Activated naive CD8-positive, alpha-beta T cell treated with anti-CD3 and anti-CD28 coated beads for 36 hours (primary cell): ENCODE results near the gene LARGE1. TPM values are rescaled to one million over a fixed set of nuclear protein-coding genes. Genes with fewer than 3 reads are reported as not detected.

Experiments used
- DNase-seq: peaks from one replicate; pipeline ENCODE4 v3.0.0; 2021
- H3K27ac Mint-ChIP-seq: one replicate; pipeline ENCODE4 v1.8.0; 2022; ENCODE audit warnings: mild to moderate bottlenecking, moderate library complexity, mixed read lengths
- H3K27me3 Mint-ChIP-seq: one replicate; pipeline ENCODE4 v1.8.0; 2022; ENCODE audit warnings: mild to moderate bottlenecking, mixed read lengths
- H3K36me3 Mint-ChIP-seq: one replicate; pipeline ENCODE4 v1.8.0; 2021; ENCODE audit warnings: mild to moderate bottlenecking, mixed read lengths
- H3K4me1 Mint-ChIP-seq: one replicate; pipeline ENCODE4 v1.8.0; 2021; ENCODE audit warnings: mixed read lengths
- H3K4me3 Mint-ChIP-seq: one replicate; pipeline ENCODE4 v1.8.0; 2022; ENCODE audit warnings: mild to moderate bottlenecking, moderate library complexity, mixed read lengths
- H3K9me3 Mint-ChIP-seq: one replicate; pipeline ENCODE4 v1.8.0; 2022; ENCODE audit warnings: mixed read lengths
- total RNA-seq, 2 experiments: library from RNA; stranded (reverse); gene quantifications; one replicate each; pipeline ENCODE4 v1.2.3, GENCODE V29; 2021

LARGE1 gene
- total RNA-seq, 2 experiments from 2014 or later, result 0.28 to 0.93 TPM

DNA sequence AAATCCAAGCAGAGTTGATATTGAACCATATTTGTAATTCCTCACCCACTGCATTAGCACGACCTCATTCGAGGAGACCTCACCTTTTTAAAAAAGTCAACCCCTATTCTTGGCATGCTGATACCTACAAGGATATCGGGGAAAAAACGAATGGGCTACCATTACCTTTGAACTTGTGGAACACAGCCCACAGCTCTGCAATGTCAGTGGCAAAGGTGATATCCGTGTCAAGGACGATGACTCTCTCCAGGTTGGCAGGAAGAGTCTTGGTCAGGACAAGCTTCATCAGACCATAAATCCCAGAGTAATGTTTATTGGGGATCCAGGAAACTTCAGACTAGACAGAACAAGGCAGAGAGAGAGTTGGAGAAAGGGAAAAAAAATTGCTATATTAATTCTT lies 355.6 kb downstream of the LARGE1 start:
- no peak for DNase-seq
- Mint-ChIP-seq H3K27me3 (peaks cover 5% of the 10 kb centered on the region), H3K27ac (no peak overlapping the region)

DNA sequence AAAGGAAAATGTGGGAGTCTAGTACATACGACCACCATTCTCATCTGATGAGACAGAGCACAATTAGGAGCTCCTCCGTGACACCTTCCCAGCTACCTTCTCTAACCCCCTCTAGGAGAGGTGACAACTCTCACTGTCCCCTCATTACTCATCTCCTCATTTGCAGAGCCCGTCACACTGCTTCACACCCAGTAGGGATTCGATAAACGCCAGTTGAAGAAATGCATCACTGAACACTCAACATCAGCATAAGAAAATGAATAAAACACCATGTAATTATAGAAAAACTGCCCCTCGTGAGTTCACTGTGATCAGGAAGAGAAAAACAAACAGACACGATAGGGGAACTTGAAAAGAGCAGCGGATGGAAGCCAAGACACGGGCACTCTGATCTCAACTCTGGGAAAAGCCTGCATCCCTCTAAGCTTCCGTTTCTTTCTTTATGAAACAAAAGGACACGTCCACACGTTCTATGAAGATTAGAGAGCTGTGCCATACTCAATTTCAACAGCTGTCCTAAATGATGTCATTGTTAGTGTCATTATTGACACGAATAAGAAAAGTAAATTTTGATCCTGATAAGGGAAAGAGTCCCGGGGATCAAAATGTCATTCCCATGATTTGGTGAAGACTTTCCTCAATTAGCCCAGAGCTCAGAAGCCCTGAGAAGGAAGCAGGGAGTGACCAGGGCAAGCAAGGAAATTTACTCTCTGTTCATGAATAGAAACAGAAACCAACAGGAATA lies 356.9 kb downstream of the LARGE1 start:
- peaks cover 7% of the 10 kb centered on the region for H3K4me1 Mint-ChIP-seq

More for the DNA sequence above, 355.6 kb downstream of the LARGE1 start:
- Mint-ChIP-seq H3K9me3 (peaks cover 1% of the 10 kb centered on the region), H3K4me1 (peaks cover 8% of the 10 kb centered on the region), H3K36me3 (no peaks in the 10 kb centered on the region), H3K4me3 (no peak overlapping the region)

DNA sequence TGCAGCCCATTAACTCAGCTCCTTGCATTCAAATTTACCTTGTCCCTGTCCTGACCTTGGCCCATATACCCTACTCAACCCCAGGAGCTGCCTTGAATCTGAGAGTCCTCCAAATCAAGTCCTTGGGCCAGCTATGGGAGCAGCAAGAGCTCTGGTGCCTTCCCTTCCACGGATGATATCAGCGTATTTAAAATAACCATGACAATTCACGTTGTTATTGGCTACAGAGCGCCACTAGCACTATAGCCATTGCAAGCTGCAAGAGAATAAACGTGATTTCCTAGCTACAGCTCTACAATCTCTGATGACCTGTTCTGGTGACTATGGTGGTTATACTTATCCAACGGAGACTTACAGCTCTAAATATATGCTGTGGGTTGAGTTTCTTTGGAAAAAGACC lies 357.8 kb downstream of the LARGE1 start:
- H3K4me1 Mint-ChIP-seq, result no peaks in the 10 kb centered on the region

More for the DNA sequence above, 356.9 kb downstream of the LARGE1 start:
- DNase-seq, result no peak
- H3K27ac Mint-ChIP-seq, result no peak overlapping the region
- no peaks in the 10 kb centered on the region for H3K27me3 Mint-ChIP-seq
- H3K9me3 Mint-ChIP-seq, result peaks cover 1% of the 10 kb centered on the region
- no peak overlapping the region for H3K4me3 Mint-ChIP-seq
- no peaks in the 10 kb centered on the region for H3K36me3 Mint-ChIP-seq

DNA sequence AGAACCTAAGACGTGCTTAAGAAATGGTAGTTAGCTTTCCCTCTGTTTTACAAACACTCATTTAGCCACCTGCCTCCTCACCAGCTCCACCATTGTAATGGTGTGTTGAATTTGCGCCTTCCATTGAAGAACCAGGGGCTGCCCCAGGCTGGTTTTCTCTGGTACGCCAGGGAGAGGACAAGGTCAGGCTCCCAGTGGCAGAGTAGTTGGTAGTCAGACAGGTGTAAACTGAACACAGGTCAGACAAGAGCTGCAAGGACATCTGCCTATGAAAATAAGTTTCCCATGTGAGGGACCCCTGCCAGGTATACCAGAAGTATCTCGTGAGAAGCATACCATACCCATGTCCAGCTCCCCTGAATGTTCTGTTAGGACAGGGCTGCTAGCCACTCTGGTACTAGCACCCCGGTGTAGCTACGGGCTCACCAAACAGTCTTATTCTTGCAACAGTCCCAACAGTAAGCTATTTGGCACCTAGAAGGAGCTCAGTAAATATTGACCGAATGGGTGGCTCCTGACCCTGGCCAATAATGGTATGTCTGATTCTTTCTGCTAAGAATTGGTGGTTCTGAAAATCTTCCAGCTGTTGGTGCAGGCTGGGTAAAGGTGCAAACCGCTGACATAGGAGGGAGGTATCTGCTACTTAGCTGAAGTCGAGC lies 359.0 kb downstream of the LARGE1 start:
- H3K27ac Mint-ChIP-seq, result no peak overlapping the region
- no peak for DNase-seq
- no peak overlapping the region for H3K4me3 Mint-ChIP-seq
- H3K4me1 Mint-ChIP-seq, result no peaks in the 10 kb centered on the region
- no peaks in the 10 kb centered on the region for H3K36me3 Mint-ChIP-seq
- peaks cover 3% of the 10 kb centered on the region for H3K9me3 Mint-ChIP-seq
- no peaks in the 10 kb centered on the region for H3K27me3 Mint-ChIP-seq

More for the DNA sequence above, 357.8 kb downstream of the LARGE1 start:
- H3K27ac Mint-ChIP-seq, result no peak overlapping the region
- H3K9me3 Mint-ChIP-seq, result peaks cover 1% of the 10 kb centered on the region
- no peak for DNase-seq
- no peaks in the 10 kb centered on the region for H3K36me3 Mint-ChIP-seq
- H3K4me3 Mint-ChIP-seq, result no peak overlapping the region
- no peaks in the 10 kb centered on the region for H3K27me3 Mint-ChIP-seq

DNA sequence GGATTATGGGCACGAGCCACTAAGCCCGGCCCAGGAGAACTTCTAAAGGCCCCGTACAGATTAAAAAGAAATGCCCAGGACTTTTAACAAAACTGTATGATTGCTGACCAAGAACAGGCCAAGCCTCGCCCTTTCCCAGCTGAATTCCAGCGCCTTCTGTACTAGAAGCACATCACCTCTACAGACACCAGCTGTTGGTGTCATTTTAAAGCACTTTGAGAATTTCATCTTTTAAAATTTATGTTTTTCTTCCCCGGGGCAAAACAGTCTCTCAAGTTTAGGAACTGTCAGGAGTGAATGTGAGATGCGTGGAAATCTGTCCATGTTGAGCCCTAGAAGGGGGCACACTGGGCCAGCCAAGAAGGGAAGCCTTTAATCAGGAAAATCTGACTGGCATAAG lies 362.4 kb downstream of the LARGE1 start:
- Mint-ChIP-seq H3K36me3 (no peaks in the 10 kb centered on the region), H3K9me3 (peaks cover 3% of the 10 kb centered on the region), H3K27ac (no peak overlapping the region), H3K27me3 (no peaks in the 10 kb centered on the region), H3K4me1 (no peaks in the 10 kb centered on the region), H3K4me3 (no peak overlapping the region)
- no peak for DNase-seq

DNA sequence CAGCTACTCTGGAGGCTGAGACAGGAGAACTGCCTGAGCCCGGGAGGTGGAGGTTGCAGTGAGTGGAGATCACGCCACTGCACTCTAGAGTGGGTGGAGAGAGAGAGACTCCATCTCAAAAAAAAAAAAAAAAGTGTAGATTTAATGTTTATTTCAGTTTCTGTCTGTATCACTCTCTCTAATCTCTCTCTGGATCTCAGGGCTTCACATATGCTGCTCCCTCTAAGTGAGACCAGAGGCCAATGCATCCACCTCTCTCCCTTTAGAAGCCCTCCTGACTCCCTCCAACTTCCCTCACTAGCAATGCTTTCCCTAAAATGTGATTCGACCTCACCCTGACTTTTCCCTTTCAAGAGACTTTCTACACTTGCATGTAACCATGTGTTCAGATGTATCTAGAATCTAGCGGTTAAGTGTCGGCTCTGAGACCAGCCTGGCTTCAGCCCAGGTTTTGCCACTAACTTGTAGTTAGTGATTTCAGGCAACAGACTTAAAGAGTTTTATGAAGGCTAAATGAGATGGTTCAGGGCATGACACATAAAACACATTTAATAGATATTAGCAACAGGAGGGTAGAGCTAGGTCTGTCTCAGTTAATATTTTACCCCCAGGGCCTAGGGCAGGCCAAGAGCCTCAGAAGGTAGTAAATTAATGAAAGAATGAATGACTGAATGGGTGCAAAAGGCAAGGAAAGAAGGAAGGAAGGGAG lies 364.3 kb downstream of the LARGE1 start:
- H3K4me1 Mint-ChIP-seq, result no peaks in the 10 kb centered on the region
- H3K4me3 Mint-ChIP-seq, result no peak overlapping the region
- H3K9me3 Mint-ChIP-seq, result peaks cover 3% of the 10 kb centered on the region
- no peaks in the 10 kb centered on the region for H3K27me3 Mint-ChIP-seq
- H3K27ac Mint-ChIP-seq, result no peak overlapping the region
- no peak for DNase-seq
- H3K36me3 Mint-ChIP-seq, result no peaks in the 10 kb centered on the region

DNA sequence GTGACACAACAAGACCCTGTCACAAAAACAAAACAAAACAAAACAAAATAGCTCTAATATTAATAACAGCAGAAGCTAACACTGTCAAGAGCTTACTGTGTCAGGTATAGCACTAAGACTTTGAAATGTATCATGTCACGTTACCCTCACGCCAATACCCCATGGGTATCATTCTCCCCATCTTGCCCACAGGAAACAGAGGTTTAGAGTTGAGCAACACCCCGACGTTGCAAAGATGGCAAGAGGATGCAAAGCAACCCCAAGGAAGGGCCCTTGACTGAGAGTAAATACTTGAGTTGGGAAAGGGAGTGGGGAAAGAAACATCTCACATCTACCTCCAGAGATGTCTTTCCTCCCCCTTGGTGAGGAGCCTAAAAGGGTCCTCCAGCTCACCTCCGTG lies 366.8 kb downstream of the LARGE1 start:
- Mint-ChIP-seq H3K27ac (no peak overlapping the region), H3K27me3 (no peaks in the 10 kb centered on the region), H3K9me3 (peaks cover 4% of the 10 kb centered on the region), H3K4me3 (no peak overlapping the region), H3K4me1 (no peaks in the 10 kb centered on the region), H3K36me3 (no peaks in the 10 kb centered on the region)
- no peak for DNase-seq

DNA sequence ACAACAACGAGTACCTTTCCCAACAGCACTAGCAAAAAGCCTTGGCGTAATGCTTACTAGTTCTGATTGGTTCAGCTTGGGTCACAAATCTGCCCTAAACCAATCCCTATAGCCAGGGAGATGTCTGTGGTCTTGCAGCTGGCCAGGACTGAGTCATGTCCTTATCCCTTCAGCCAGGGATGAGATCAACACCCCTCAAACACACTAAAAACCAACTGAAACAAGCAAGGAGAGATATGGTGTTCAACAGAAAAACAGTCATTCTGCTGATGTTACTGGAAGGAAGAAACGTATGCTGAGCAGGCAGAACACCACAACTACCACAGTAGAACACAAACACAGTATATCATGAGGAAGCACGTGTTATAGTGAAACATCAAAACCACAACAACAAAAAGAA lies 375.6 kb downstream of the LARGE1 start:
- Mint-ChIP-seq H3K27ac (no peak overlapping the region), H3K27me3 (no peaks in the 10 kb centered on the region), H3K4me1 (no peaks in the 10 kb centered on the region), H3K9me3 (peaks cover 2% of the 10 kb centered on the region), H3K4me3 (no peak overlapping the region), H3K36me3 (no peaks in the 10 kb centered on the region)
- no peak for DNase-seq

DNA sequence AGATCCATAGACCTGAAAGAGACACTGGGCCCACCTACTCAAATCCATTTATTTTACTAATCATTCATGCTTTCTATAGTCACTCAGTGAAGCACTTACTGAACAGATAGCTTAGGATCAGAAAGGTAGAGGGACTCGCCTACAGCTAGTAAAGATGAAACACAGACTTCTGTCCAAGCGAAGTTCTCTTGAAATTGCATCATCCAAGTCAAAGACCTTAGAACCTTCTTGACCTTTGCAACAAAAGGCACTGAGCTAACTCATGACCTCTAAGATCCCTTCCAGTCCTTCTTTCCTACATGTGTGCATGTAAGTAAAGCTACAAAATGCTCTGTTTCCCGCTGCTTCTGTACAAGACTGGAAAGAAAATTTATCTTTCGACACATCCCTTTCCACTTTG lies 377.6 kb downstream of the LARGE1 start:
- Mint-ChIP-seq H3K4me1 (no peaks in the 10 kb centered on the region), H3K4me3 (no peak overlapping the region), H3K27me3 (no peaks in the 10 kb centered on the region), H3K9me3 (no peaks in the 10 kb centered on the region), H3K36me3 (no peaks in the 10 kb centered on the region), H3K27ac (no peak overlapping the region)
- DNase-seq, result no peak

DNA sequence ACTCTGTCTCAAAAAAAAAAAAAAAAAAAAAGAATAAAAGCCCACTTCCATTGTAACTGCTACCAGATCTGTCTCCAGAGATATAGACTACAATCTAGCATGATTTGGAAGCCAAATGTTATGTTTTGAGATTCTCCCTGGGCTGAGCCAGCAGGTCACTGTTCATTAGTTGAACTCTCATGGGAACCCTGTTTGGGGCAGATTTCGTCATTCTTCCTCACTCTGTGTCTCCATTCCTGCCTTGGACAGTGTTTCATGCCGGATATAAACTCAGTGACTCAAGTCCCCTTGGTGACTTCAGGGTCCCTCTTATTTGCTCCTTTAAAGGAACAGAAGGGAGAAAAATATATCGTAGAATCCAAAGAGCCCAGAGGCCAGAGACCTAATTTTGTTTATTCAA lies 378.1 kb downstream of the LARGE1 start:
- no peaks in the 10 kb centered on the region for H3K4me1 Mint-ChIP-seq
- no peaks in the 10 kb centered on the region for H3K27me3 Mint-ChIP-seq
- H3K36me3 Mint-ChIP-seq, result no peaks in the 10 kb centered on the region
- H3K27ac Mint-ChIP-seq, result no peak overlapping the region
- no peaks in the 10 kb centered on the region for H3K9me3 Mint-ChIP-seq
- no peak for DNase-seq
- H3K4me3 Mint-ChIP-seq, result no peak overlapping the region

DNA sequence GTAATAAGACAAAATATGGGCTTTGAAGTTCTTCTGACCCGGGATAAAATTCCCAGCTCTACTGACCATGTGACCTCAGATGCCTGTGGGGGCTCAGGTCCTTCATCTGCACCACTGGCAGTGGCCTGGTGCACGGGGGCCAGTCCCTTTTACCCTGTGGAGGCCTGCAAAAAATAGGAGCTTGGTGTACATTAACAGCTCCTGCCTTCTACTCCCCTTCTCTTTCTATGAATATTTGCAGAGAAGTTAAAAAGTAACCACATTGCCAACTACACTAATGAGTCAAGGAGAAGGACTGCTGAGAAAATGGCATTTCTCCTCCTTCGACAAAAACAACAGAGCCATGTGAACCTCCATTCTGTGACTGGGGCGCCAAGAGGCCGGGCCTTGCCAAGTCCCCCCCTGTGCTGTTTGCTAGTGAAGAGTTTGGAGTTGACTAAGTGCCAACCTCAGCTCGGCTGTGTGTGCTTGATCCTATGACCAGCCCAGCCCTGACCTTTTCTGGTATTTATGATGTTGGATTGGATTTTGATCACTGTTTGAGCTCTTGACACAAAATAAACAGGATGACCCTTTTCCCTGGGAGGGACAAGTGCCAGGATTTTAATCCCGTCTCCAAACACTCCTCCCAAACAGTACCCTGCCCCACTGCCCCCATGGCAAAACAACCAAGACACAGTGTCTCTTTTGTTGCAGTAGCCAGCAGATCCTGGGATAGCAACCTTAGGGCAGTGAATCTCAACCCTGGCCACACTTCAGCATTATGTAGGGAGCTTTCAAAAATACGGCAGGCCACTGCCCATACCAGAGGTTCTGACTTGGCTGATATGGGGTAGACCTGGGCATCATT lies 380.1 kb downstream of the LARGE1 start:
- Mint-ChIP-seq H3K36me3 (no peaks in the 10 kb centered on the region), H3K4me3 (no peak overlapping the region), H3K9me3 (no peaks in the 10 kb centered on the region), H3K4me1 (no peaks in the 10 kb centered on the region), H3K27me3 (no peaks in the 10 kb centered on the region), H3K27ac (no peak overlapping the region)
- no peak for DNase-seq

DNA sequence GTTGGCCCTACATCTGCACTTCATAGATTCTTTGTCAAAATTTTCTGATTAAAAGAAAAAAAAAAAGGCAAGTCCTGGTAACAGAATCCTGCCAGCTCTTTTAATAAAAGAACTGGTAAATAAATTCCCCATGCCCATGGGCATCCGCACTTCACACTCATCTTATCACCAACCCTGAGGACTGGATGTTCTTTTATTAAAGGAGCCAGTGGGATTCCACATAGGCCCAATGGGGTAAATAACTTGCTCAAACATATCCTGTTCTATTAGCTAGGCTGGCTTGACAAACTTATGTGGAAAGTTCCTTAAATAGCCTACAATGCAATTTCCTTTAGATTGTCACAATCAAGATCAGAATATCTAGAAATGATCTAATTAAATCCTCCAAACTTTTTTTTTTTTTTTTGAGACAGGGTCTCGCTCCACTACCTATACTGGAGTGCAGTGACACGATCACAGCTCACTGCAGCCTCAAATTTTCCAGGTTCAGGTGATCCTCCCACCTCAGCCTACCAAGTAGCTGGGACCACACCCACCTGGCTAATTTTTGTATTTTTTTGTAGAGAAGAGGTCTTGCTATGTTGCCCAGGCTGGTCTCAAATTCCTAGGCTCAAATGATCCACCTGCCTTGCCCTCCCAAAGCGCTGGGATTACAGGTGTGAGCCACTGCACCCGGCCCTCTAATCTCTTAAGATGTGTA lies 380.9 kb downstream of the LARGE1 start:
- no peaks in the 10 kb centered on the region for H3K4me1 Mint-ChIP-seq
- no peak for DNase-seq
- H3K9me3 Mint-ChIP-seq, result no peaks in the 10 kb centered on the region
- no peaks in the 10 kb centered on the region for H3K27me3 Mint-ChIP-seq
- no peak overlapping the region for H3K27ac Mint-ChIP-seq
- H3K4me3 Mint-ChIP-seq, result no peak overlapping the region
- H3K36me3 Mint-ChIP-seq, result no peaks in the 10 kb centered on the region

DNA sequence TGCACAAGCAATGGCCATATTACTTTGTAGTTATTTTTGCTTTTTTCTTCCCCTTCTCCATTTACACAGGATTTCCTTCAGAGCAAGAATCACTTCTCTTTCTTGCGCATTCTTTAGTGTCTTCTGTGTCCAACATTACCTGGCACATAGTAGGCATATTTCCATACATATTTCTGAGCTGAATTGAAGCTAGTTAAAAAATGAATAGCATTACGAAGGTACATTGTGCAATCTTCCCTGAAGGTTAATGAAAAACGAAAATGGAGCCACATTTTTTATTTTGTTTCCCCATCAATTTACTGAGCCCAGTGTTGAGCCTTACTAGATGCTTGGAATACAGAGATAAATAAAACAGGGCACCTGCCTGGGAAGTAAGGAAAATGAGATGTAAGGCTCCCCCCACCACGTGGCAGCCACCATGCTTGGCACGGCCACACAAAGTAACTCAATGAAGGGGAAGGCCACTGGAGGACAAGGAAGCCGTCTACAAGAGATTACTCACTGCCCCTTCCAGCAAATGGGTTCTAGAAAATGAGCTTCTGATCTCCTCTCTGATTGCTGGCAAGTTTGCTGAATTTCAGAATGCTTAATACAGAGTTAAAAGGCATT lies 381.9 kb downstream of the LARGE1 start:
- no peaks in the 10 kb centered on the region for H3K4me1 Mint-ChIP-seq
- no peaks in the 10 kb centered on the region for H3K36me3 Mint-ChIP-seq
- H3K27ac Mint-ChIP-seq, result no peak overlapping the region
- H3K27me3 Mint-ChIP-seq, result no peaks in the 10 kb centered on the region
- no peak for DNase-seq
- no peak overlapping the region for H3K4me3 Mint-ChIP-seq
- H3K9me3 Mint-ChIP-seq, result no peaks in the 10 kb centered on the region

DNA sequence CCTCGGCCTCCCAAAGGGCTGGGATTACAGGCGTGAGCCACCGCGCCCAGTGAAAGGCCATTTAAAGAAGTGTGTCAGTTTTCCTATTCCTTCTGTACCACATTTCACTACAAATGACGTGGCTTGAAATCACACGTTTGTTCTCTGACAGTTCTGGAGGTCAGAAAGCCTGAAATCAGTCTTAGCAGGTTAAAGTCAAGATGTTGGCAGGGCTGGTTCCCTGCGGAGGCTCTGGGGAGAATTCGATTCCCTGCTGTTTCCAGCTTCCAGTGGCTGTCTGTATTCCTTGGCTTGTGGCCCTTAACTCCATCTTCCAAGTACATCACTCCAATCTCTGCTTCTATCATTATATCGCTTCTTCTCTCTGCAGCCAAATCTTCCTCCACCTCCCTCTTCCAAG lies 383.2 kb downstream of the LARGE1 start:
- no peaks in the 10 kb centered on the region for H3K36me3 Mint-ChIP-seq

More for the DNA sequence above, 383.2 kb downstream of the LARGE1 start:
- Mint-ChIP-seq H3K4me1 (no peaks in the 10 kb centered on the region), H3K27ac (no peak overlapping the region), H3K27me3 (no peaks in the 10 kb centered on the region), H3K4me3 (no peak overlapping the region), H3K9me3 (no peaks in the 10 kb centered on the region)
- no peak for DNase-seq
